SK-N-SH treated with all-trans-retinoic acid at 6 μM for 48 hours (cell line): Measurements from ENCODE around the gene HELLS.

ENCODE experiments used
- ESRRG ChIP-seq: fragments of 250-450 bp; sonication (Bioruptor Pico); IDR thresholded peaks from 2 replicates; pipeline ENCODE4 v1.6.1; 2021; ENCODE audit warnings: mild to moderate bottlenecking
- ISL1 ChIP-seq: fragments of 250-450 bp; sonication (Bioruptor Pico); IDR thresholded peaks from 2 replicates; pipeline ENCODE4 v2.1.2; 2022; ENCODE audit warnings: mild to moderate bottlenecking, moderate library complexity
- PPARA ChIP-seq: fragments of 250-450 bp; sonication (Bioruptor Pico); IDR thresholded peaks from 2 replicates; pipeline ENCODE4 v1.5.0; 2020; ENCODE audit warnings: mild to moderate bottlenecking, borderline replicate concordance
- TCF4 ChIP-seq: fragments of 250-450 bp; sonication (Bioruptor Pico); IDR thresholded peaks from 2 replicates; pipeline ENCODE4 v1.8.0; 2021; ENCODE audit warnings: mild to moderate bottlenecking, moderate library complexity, borderline replicate concordance
- ZFP3 ChIP-seq: fragments of 250-450 bp; sonication (Bioruptor Pico); IDR thresholded peaks from 2 replicates; pipeline ENCODE4 v1.5.0; 2020; ENCODE audit warnings: mild to moderate bottlenecking, moderate library complexity
- ZFP30 ChIP-seq: fragments of 450-650 bp; formaldehyde crosslinking; IDR thresholded peaks from 2 replicates; pipeline ENCODE4 v1.5.0; 2022; ENCODE audit warnings: mild to moderate bottlenecking, moderate library complexity
- ZNF565 ChIP-seq: fragments of 450-650 bp; formaldehyde crosslinking; conservative IDR thresholded peaks from 2 replicates; pipeline ENCODE4 v1.5.0; 2020; ENCODE audit warnings: low read depth, mild to moderate bottlenecking, moderate library complexity
- TF ChIP-seq, protein P1 (sequence below): fragments of 250-450 bp; sonication (Bioruptor Pico); IDR thresholded peaks from 2 replicates; pipeline ENCODE4 v1.5.1; 2020; ENCODE audit warnings: low read depth, mild to moderate bottlenecking, moderate library complexity

DNA sequence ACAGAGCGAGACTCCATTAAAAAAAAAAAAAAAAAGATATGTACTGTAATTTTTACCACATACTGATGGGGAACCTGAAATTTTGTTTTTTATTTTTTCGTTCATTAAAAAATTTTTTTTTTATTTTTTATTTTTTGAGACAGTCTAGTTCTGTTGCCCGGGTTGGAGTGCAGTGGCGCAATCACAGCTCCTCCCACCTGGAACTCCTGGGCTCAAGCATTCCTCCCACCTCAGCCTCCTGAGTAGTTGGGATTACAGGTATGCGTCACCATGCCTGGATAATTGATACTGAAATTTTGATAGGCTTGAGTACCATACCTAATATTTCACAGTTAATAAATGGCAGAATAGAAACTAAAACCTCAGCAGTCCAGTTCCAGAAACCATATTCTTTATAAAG lies 20.9 kb upstream of the HELLS start:
- TF ChIP-seq PPARA (no peak), ESRRG (CRISPR knock-in tag) (no peak), ZFP30 (no peak), ISL1 (CRISPR knock-in tag) (no peak), ZFP3 (CRISPR knock-in tag) (no peak), TCF4 (CRISPR knock-in tag) (no peak), ZNF565 (CRISPR knock-in tag) (no peak)
- TF ChIP-seq, protein P1, sequence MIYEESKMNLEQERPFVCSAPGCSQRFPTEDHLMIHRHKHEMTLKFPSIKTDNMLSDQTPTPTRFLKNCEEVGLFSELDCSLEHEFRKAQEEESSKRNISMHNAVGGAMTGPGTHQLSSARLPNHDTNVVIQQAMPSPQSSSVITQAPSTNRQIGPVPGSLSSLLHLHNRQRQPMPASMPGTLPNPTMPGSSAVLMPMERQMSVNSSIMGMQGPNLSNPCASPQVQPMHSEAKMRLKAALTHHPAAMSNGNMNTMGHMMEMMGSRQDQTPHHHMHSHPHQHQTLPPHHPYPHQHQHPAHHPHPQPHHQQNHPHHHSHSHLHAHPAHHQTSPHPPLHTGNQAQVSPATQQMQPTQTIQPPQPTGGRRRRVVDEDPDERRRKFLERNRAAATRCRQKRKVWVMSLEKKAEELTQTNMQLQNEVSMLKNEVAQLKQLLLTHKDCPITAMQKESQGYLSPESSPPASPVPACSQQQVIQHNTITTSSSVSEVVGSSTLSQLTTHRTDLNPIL (CRISPR knock-in tag): no peak
